HG02938 (cell line): ENCODE data around the gene TINAGL1.

Experiments used
- ATAC-seq: cut with Tn5 transposase; IDR thresholded peaks from one replicate; pipeline ENCODE4 v1.9.1; 2021; ENCODE audit warnings: mild to moderate bottlenecking, moderate library complexity; ENCODE audit not compliant: unreplicated experiment

Gene TINAGL1

DNA sequence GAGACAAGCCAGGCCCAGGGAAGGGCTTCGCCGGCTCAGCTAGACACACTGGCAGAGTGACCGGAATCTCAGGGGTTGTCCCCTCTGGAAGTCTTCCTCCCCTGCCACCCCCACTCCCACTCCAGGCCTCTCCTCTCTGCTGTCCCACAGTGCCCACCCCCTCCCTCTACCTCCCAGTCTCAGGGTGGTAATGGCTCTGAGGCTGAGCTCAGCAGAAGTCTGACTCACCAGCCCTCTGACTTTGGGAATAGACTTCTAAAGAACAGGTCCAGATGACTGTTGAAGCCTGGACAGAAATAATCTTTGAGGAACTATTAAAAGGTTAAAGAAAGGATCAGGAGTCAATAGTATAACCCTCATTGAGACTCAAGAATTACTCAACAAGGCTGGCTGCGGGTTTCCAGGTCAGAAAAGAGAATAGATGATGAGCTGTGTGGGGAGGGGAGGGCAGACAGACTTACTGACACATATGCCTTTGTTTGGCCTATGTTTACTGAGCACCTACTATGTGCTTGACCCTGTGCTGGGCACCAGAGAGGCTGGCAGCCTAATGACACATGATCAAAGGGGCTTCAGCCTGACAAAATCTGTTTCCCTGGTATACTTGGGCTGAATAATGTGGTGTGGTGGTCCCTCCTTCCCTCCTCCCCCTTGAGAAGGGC is 49.4 kb downstream of the TINAGL1 start:
- ATAC-seq: no peak

DNA sequence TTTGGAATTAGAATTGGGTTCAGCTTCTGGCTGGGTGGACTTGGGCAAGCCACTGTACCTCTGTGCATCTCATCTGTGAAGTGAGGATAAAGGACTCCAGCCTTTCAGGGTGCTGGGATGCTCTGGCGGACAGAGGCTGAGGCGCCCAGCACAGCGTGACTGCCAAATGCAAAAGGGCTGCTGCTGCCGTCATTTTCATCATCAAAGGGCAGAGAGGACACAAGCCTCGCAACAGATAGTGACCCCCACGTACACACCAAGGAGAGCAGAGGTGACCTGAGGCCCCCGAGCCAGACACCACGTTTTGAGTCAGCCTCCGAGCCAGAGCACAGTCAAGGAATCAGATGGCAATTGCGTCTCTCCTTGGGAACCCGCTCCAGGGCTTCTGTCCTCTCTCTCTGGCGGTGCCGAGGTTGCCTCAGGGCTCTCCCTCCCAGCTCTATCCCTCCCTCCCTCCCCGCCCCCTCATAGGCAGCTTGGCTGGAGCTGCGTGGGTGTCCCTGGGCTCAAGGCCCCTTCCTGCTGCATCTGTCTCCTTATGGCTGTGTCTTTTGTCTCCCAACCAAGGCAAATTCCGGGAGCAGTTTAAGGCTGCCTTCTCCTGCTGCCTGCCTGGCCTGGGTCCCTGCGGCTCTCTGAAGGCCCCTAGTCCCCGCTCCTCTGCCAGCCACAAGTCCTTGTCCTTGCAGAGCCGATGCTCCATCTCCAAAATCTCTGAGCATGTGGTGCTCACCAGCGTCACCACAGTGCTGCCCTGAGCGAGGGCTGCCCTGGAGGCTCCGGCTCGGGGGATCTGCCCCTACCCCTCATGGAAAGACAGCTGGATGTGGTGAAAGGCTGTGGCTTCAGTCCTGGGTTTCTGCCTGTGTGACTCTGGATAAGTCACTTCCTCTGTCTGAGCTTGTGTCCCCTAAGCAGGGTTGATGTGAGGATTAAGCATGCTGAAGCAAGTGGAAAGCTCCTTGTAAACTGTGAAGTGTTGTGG is 50.2 kb downstream of the TINAGL1 start:
- ATAC-seq: no peak

DNA sequence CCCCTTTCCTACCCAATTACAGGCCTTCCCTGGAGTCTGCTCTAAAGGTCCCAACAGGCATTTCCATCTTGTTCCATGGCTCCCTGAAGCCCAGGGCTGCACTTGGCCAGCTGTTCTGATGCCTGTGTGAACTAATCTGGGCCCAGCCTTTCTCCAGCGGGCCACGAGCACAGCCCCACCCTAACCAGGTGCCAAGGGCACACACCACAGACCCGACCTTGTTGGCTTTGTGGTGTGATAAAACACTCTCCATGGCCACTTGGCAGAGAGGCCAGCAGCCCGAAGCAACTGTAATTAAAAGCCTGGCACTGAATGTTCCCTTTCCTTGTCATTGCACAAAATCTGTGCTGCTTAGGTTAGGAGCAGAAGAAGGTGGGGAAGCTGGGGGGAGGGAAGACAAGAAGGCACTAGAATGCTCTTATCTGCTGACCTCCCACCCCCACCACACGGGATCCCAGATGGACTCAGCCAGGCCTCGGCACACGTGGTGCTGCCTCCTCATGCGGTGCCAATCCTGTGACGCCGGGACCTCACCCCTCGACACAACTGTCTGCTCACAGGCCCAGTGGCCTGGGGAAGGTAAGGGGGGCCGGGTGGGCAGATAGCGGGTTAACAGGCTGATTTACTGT is 51.1 kb downstream of the TINAGL1 start:
- no peak for ATAC-seq

DNA sequence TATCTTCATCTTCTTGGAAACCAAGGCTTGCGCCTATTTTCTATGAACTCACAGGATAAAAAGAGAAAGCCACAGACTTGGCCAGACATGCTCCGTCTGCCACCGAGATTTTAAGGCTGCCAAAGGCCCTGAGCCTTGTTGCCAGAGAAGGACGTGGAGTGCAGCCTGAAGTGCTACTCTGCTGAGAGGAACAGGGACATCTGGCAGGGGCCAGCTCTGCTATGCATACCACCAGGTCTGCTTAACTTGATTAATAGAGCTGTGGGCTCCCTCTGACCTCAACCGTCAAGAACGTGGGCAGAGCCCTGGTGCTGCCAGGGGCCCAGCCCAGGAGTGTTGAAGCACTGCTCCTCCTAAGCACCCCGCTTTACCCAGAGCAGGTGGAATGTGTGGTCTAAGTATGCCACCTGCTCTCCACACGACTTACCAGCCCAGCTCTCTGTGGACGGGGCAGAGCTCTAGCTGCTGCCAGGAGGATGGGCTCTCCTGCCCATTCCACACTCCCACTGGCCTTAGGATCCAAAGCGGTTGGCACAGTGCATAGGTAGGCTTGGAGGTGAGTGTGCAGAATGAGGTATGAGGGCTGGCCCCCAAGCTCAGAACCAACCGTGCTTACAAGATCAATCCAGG is 51.7 kb downstream of the TINAGL1 start:
- ATAC-seq: no peak

DNA sequence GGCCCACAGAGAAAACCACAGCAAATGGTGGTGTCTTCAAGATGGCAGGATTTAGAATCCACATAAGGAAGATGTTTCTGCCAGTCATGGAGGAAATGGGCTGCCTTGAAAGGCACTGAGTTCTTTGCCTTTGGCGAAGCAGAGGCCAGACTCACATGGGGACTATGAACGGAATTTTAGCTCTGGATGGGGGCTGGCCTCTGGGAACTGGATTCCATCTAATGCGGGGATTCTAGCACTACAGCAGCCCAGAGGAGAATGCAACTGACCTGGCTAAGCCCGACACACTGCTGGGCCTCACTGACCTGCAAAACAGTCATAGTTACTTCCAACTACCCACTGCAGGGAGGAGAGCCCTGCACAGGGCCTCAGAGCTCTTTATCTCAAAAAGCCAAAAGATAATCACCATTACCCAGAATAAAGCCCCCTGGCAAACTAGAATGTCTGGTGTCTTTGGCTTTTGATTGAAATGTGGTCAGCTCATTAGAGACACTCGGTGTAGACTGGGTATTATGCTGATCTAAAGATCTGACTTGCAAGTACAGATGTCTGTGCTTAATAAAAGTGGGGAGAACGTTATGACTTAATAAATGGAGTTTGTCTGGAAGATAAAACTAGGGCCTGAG is 52.7 kb downstream of the TINAGL1 start:
- no peak for ATAC-seq

DNA sequence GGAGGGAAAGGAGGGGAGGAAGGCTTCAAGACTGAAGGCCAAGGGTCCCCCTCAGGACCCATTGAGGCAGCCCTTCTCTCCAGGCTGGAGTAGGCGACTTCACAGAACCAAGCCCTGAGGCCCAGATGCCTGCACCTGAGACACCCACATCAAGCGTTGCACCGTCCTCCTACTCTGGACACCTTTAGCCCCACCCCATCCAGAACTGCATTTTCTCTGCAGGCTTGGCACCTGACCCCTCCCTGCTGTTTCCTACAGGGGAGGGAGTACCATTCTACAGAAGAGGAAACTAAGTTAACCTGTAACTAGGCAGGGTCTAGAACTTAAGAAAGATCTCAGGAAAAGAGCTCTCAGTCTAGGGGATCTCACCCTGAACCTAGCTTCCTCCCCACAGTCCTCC is 56.3 kb downstream of the TINAGL1 start:
- no peak for ATAC-seq

DNA sequence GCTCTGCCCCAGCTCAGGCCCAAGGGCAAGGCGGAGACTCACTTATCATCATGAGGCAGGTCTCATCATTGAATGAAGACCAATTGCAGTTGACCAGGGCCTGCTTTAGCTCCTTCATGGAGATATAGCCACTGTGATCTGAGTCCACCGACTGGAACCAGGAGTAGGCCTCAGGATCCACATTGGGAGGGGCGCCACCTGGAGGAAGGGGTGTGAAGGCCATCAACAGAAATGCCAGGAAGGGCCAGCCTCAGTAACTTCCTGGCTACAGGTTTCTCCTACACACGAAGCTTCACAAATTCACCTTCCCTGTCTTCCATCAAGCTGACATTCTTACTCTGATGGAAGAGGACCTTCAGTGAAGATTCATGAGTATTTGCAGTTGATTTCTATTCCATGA is 56.8 kb downstream of the TINAGL1 start:
- no peak for ATAC-seq
